Progenitor cell of endocrine pancreas (in vitro differentiated cells): ENCODE measurements around the gene TMEM231. TPM values are rescaled to one million over a fixed set of nuclear protein-coding genes. Genes with fewer than 3 reads are reported as not detected.

ENCODE experiments used
- DNase-seq: peaks from one replicate; pipeline ENCODE4 v3.0.0; 2021; ENCODE audit warnings: low spot score; ENCODE audit not compliant: unreplicated experiment
- H3K27ac Mint-ChIP-seq: 2 replicates; pipeline ENCODE4 v1.8.0; 2021; ENCODE audit warnings: mild to moderate bottlenecking, moderate library complexity, mixed read lengths
- H3K27me3 Mint-ChIP-seq: 2 replicates; pipeline ENCODE4 v1.8.0; 2021; ENCODE audit warnings: mixed read lengths
- H3K36me3 Mint-ChIP-seq: 2 replicates; pipeline ENCODE4 v1.8.0; 2022; ENCODE audit warnings: mixed read lengths; ENCODE audit not compliant: insufficient read depth
- H3K4me1 Mint-ChIP-seq: 2 replicates; pipeline ENCODE4 v1.8.0; 2021; ENCODE audit warnings: low read depth, mixed read lengths
- H3K4me3 Mint-ChIP-seq: 2 replicates; pipeline ENCODE4 v1.8.0; 2021; ENCODE audit warnings: low read depth, mild to moderate bottlenecking, moderate library complexity, mixed read lengths
- H3K9me3 Mint-ChIP-seq: 2 replicates; pipeline ENCODE4 v1.8.0; 2021; ENCODE audit warnings: low read depth, mixed read lengths
- total RNA-seq: library from RNA; stranded (reverse); gene quantifications from 2 replicates; pipeline ENCODE4 v1.2.1, GENCODE V29; 2021
- TF ChIP-seq, protein P1 (sequence below): fragments of 200-600 bp; sonication (generic); IDR thresholded peaks from one replicate; pipeline ENCODE4 v1.5.0; 2021; ENCODE audit warnings: antibody characterized with exemption, mild to moderate bottlenecking; ENCODE audit not compliant: unreplicated experiment

TMEM231 gene
- total RNA-seq, 1 donor from 2014 or later, result 10.8 TPM

DNA sequence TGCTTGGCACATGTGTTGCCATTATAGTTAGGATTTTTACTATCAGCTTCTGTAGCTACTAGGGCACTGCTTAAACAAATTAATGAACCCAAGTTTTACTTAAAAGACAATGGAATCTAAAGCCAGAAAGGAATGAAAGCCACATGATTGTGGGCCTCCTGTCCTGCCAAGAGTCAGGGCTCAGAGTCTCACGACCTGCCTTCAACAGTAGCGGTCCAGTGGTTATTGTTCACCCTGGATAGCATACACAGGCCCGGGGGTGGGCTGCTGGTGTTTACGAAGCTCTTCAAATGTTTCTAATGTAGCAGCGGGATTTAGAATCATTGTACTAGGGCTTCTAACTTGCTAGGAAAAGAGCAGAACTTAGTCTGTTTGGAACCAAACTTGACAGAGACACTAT is 17.9 kb upstream of the TMEM231 start:
- Mint-ChIP-seq H3K4me1 (no peaks in the 10 kb centered on the region), H3K27ac (peak overlapping the region; percentile 71), H3K36me3 (peaks cover 20% of the 10 kb centered on the region), H3K4me3 (no peak overlapping the region), H3K9me3 (no peaks in the 10 kb centered on the region), H3K27me3 (no peaks in the 10 kb centered on the region)
- TF ChIP-seq, protein P1, sequence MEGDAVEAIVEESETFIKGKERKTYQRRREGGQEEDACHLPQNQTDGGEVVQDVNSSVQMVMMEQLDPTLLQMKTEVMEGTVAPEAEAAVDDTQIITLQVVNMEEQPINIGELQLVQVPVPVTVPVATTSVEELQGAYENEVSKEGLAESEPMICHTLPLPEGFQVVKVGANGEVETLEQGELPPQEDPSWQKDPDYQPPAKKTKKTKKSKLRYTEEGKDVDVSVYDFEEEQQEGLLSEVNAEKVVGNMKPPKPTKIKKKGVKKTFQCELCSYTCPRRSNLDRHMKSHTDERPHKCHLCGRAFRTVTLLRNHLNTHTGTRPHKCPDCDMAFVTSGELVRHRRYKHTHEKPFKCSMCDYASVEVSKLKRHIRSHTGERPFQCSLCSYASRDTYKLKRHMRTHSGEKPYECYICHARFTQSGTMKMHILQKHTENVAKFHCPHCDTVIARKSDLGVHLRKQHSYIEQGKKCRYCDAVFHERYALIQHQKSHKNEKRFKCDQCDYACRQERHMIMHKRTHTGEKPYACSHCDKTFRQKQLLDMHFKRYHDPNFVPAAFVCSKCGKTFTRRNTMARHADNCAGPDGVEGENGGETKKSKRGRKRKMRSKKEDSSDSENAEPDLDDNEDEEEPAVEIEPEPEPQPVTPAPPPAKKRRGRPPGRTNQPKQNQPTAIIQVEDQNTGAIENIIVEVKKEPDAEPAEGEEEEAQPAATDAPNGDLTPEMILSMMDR, result no peak
- DNase-seq, result no peak

DNA sequence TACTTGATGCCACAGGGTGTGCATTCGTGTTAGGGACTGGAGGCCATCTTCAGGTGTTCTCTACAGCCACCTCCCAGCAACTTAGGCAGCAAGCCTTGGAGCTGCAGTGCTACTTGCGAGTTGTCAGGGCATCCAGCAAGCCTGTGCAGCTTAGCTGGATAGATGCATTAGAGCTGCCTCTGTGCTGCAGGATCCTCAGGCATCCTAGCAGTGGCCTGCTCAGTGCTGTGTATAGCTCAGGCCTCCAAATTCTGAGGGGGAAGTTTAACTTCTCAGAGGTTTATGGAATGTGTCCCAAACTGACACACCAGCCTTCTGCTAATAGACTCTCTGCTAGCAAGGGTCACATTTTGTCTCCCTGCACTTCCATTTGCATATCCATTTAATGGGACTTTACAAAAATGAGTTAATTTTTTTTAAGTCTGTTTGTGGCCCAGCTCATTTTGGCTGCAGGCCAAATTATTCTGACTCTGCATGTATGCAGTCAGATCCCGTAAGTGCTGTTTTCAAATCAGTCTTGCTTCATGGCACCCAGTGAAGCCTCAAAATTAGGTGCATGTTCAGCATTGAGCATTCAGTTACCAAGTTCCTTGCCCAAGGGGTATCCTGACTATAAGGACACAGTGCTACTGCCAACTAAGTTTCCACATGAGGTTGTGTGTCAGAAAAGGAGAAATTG is 17.0 kb upstream of the TMEM231 start:
- Mint-ChIP-seq H3K27ac (no peak overlapping the region), H3K27me3 (no peaks in the 10 kb centered on the region), H3K4me1 (no peaks in the 10 kb centered on the region), H3K4me3 (no peak overlapping the region), H3K36me3 (peaks cover 17% of the 10 kb centered on the region), H3K9me3 (no peaks in the 10 kb centered on the region)
- TF ChIP-seq, protein P1, result no peak
- no peak for DNase-seq

DNA sequence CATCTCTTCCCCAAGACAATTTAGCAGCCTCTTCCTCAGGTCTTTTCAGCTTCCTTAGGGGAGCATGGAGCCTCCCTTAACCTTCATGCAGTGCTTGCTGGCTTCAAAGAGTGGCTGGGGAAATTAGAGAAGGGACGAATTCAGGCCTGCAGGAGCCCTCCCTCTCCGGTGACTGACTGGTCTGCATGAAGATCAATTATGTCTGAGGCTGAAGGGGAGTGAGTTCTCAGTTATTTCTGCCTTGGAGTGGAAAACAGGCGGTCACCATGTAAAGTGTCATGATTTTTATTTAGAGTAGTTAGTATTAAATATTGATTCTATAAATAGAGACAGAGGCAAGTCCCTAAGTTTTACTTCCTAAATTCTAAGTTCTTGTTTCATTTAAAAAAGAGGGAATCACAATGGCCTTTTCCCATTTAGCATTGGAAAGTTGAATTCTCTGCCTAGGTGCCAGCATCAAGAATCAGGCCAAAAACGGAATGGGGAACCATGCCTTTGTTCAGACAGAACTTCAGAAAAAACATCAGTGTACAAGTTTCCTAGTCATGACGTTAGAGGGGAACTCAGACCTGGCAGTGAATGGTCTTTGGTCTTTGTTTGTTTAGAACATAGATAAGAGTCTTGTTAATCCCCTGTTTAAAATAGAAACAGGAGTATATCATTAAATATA is 14.5 kb upstream of the TMEM231 start:
- H3K4me3 Mint-ChIP-seq, result no peak overlapping the region

DNA sequence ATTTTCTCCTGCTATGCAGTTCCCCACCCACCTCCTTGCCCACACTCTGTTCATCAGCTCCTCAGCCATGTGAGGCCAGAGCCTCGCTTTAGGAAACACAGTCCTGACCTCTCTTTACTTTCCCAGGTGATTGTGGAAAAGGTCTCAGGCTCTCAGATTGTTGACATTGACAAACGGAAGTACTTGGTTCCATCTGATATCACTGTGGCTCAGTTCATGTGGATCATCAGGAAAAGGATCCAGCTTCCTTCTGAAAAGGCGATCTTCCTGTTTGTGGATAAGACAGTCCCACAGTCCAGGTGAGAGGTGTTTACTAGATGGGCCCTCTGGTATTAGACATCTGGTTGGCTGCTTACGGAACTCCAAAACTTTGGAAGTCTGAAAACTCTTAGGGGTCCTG is 11.9 kb upstream of the TMEM231 start:
- Mint-ChIP-seq H3K27me3 (peaks cover 8% of the 10 kb centered on the region), H3K4me1 (peaks cover 14% of the 10 kb centered on the region), H3K4me3 (peak overlapping the region; percentile 100), H3K9me3 (no peaks in the 10 kb centered on the region), H3K36me3 (peaks cover 5% of the 10 kb centered on the region), H3K27ac (no peak overlapping the region)
- no peak for DNase-seq
- TF ChIP-seq, protein P1, result no peak

More for the DNA sequence above, 14.5 kb upstream of the TMEM231 start:
- DNase-seq, result no peak
- H3K4me1 Mint-ChIP-seq, result peaks cover 10% of the 10 kb centered on the region
- H3K36me3 Mint-ChIP-seq, result peaks cover 12% of the 10 kb centered on the region
- no peaks in the 10 kb centered on the region for H3K9me3 Mint-ChIP-seq
- no peak overlapping the region for H3K27ac Mint-ChIP-seq
- no peaks in the 10 kb centered on the region for H3K27me3 Mint-ChIP-seq
- TF ChIP-seq, protein P1, result no peak

DNA sequence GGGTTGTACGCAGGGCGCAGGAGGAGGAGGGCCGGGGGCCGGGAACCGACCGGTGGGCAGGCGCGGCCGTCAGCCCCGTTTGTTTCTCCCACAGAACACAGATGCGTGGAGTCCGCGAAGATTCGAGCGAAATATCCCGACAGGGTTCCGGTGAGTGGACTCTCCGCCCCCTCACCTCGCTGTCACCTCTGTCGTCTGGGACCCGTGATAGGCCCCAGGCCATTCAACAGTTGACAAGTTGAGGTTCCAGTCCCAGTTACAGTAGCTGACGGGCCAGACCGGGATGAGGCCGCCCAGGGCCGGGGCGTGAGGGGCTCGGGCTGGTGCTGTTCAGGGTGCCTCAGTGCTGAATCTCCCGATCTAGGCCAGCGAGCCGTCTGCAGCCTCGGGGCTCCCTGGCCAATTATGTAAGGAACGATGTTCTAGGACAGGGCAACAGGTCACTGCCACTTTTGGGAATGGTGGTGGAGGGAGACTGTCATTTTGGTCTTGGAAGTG is 10.8 kb upstream of the TMEM231 start:
- TF ChIP-seq, protein P1, result no peak
- no peaks in the 10 kb centered on the region for H3K9me3 Mint-ChIP-seq
- H3K27me3 Mint-ChIP-seq, result peaks cover 14% of the 10 kb centered on the region
- no peak for DNase-seq
- H3K4me3 Mint-ChIP-seq, result peak overlapping the region; percentile 100
- peaks cover 4% of the 10 kb centered on the region for H3K36me3 Mint-ChIP-seq
- peaks cover 14% of the 10 kb centered on the region for H3K4me1 Mint-ChIP-seq
- H3K27ac Mint-ChIP-seq, result peak overlapping the region; percentile 24
